K562 (cell line): Measurements from ENCODE around the gene NEURL2. TPM values are rescaled to one million over a fixed set of nuclear protein-coding genes. Genes with fewer than 3 reads are reported as not detected.
A peak's percentile ranks its signal among the peaks of the same experiment; 100 is the strongest.

ENCODE experiments used
- CTCFL ChIP-seq: IDR thresholded peaks from 2 replicates; pipeline ENCODE4 v1.6.1; 2011; ENCODE audit warnings: borderline replicate concordance, low read depth, mild to moderate bottlenecking, moderate library complexity, low read length; ENCODE audit not compliant: insufficient read depth, poor library complexity, severe bottlenecking
- ELF1 ChIP-seq: fragments of 200-800 bp; sonication (Bioruptor generic); IDR thresholded peaks from 2 replicates; pipeline ENCODE4 v1.6.1; 2016; ENCODE audit warnings: missing genetic modification characterization, missing compliant biosample characterization
- ELK1 ChIP-seq: sonication (generic); formaldehyde crosslinking; IDR thresholded peaks from 2 replicates; pipeline ENCODE4 v1.8.1; 2022; ENCODE audit warnings: missing genetic modification reagents
- EWSR1 ChIP-seq: fragments of 450-650 bp; IDR thresholded peaks from 2 replicates; pipeline ENCODE4 v1.6.1; 2018; ENCODE audit warnings: borderline replicate concordance, mild to moderate bottlenecking, low read depth, moderate library complexity; ENCODE audit not compliant: partially characterized antibody
- MLLT1 ChIP-seq, 2 experiments: fragments of 450-650 bp; IDR thresholded peaks; 2 replicates each; pipeline ENCODE4 v1.6.1; 2016
- MTF1 ChIP-seq: fragments of 250-450 bp; sonication (Bioruptor Pico); IDR thresholded peaks from 2 replicates; pipeline ENCODE4 v1.9.0; 2021; ENCODE audit warnings: moderate library complexity, mild to moderate bottlenecking, inconsistent platforms, borderline replicate concordance
- MXD1 ChIP-seq: fragments of 250-450 bp; sonication (Bioruptor Pico); IDR thresholded peaks from 2 replicates; pipeline ENCODE4 v1.8.0; 2021; ENCODE audit warnings: borderline replicate concordance, mild to moderate bottlenecking, moderate library complexity; ENCODE audit not compliant: poor library complexity, severe bottlenecking
- NCOR1 ChIP-seq: fragments of 450-650 bp; IDR thresholded peaks from 2 replicates; pipeline ENCODE4 v1.6.1; 2016; ENCODE audit warnings: mild to moderate bottlenecking, moderate library complexity
- POLR2AphosphoS5 ChIP-seq: IDR thresholded peaks from 2 replicates; pipeline ENCODE4 v1.6.1; 2011; ENCODE audit warnings: mild to moderate bottlenecking, low read depth, low read length, moderate library complexity; ENCODE audit not compliant: control insufficient read depth, insufficient read depth
- RCOR1 ChIP-seq, 2 experiments: IDR thresholded peaks; 2 replicates each; pipeline ENCODE4 v1.6.1; 2012; ENCODE audit warnings: low read depth in 2 of 2, low read length in 2 of 2, borderline replicate concordance in 1 of 2, improper control_type of control experiment in 1 of 2
- ZC3H11A ChIP-seq: IDR thresholded peaks from 2 replicates; pipeline ENCODE4 v1.6.1; 2012; ENCODE audit warnings: low read depth, low read length, improper control_type of control experiment
- ZNF184 ChIP-seq: sonication (generic); formaldehyde crosslinking; IDR thresholded peaks from 2 replicates; pipeline ENCODE4 v1.5.0; 2020; ENCODE audit warnings: missing genetic modification reagents
- ZNF197 ChIP-seq: fragments of 200-800 bp; sonication (Bioruptor generic); IDR thresholded peaks from 2 replicates; pipeline ENCODE4 v1.6.1; 2016; ENCODE audit warnings: low read depth, missing genetic modification characterization, missing compliant biosample characterization
- ZNF23 ChIP-seq: fragments of 250-450 bp; sonication (Bioruptor Pico); IDR thresholded peaks from 2 replicates; pipeline ENCODE4 v1.4.0; 2020; ENCODE audit warnings: mild to moderate bottlenecking
- polyA plus RNA-seq, 8 experiments: library from polyadenylated mRNA; depleted of rRNA in 4 of 8; stranded (reverse) in 5 of 8; unstranded in 3 of 8; fragments of >200 nt; fragmentation: Nextera tagmentation in 2 of 8; fragmentation: Illumina TruSeq in 1 of 8; extraction: Ambion mirVana in 2 of 8; extraction: Trizol in 1 of 8; gene quantifications; 2 replicates each; pipeline versions ENCODE4 v1.2.1 to v1.2.3, GENCODE V29; 2011 to 2014; ENCODE audit warnings: inconsistent platforms in 1 of 8, missing spikeins in 1 of 8
- total RNA-seq, 7 experiments: library from RNA; depleted of rRNA in 6 of 7; stranded (reverse); fragments of >200 nt in 6 of 7; fragmentation: Illumina TruSeq in 2 of 7; extraction: Trizol in 2 of 7; gene quantifications; 2 replicates each; pipeline versions ENCODE4 v1.2.1 to v1.2.3, GENCODE V29; 2011 to 2021; ENCODE audit warnings: low replicate concordance in 1 of 7

The NEURL2 gene
- total and polyA plus RNA-seq, 9 of the 15 experiments (the other 6 are each of a cell fraction or from before 2014, with no cell fraction given), result 0.22 to 1.9 (median 0.50) TPM; not detected in 1

- no peak for TF ChIP-seq EWSR1
- peak; percentile 91 for TF ChIP-seq NCOR1
- no peak for TF ChIP-seq ZNF23 (CRISPR knock-in tag)
- no peak for TF ChIP-seq POLR2AphosphoS5
- peak; percentile 34 for TF ChIP-seq ELF1 (tag)
- TF ChIP-seq ELK1 (CRISPR knock-in tag), result no peak
- peak in 1 of 2 experiments; percentile 97; a peak in 2 of 4 replicates for TF ChIP-seq MLLT1 (IDR thresholded peaks at IDR 0.05)
- no peak; the same call in 1 of the 2 replicates for TF ChIP-seq ZNF197
- no peak for TF ChIP-seq MTF1 (CRISPR knock-in tag)
- TF ChIP-seq ZC3H11A, result no peak
- peak; percentile 98 to 100 for TF ChIP-seq RCOR1 (IDR thresholded peaks at IDR 0.05; ENCODE audit: borderline replicate concordance in 1 of 2, low read depth in 2 of 2, low read length in 2 of 2)
- TF ChIP-seq ZNF184, result no peak
- TF ChIP-seq MXD1, result no peak
- TF ChIP-seq CTCFL, result no peak
These were observed 44.5 kb upstream of the NEURL2 start (continued) for GRCh38 chr20:45935416-45936046.
